Measurements from ENCODE around the gene PUS1. TPM values are rescaled to one million over a fixed set of nuclear protein-coding genes. Genes with fewer than 3 reads are reported as not detected.

Gene PUS1
- total RNA-seq, 1 donor from 2014 or later: 18.8 TPM

- Mint-ChIP-seq H3K27me3 (ENCODE audit: unreplicated experiment) (no peaks in the 10 kb centered on the region), H3K36me3 (ENCODE audit: unreplicated experiment) (peaks cover 5% of the 10 kb centered on the region), H3K4me1 (ENCODE audit: unreplicated experiment) (peaks cover 9% of the 10 kb centered on the region), H3K9me3 (ENCODE audit: unreplicated experiment) (no peaks in the 10 kb centered on the region), H3K4me3 (ENCODE audit: unreplicated experiment) (no peak overlapping the region), H3K27ac (ENCODE audit: unreplicated experiment) (no peak overlapping the region)
- TF ChIP-seq CTCF (IDR thresholded peaks at IDR 0.05): no peak
- DNase-seq (ENCODE audit: extremely low spot score, unreplicated experiment): no peak
Observed at GRCh38 chr12:131904346-131904745, 24.7 kb upstream of the PUS1 start.

GRCh38 chr12:131905081-131905629 is 23.9 kb upstream of the PUS1 start:
- H3K27ac Mint-ChIP-seq (ENCODE audit: unreplicated experiment): no peak overlapping the region
- no peak overlapping the region for H3K4me3 Mint-ChIP-seq (ENCODE audit: unreplicated experiment)
- no peak for TF ChIP-seq CTCF (IDR thresholded peaks at IDR 0.05)
- no peaks in the 10 kb centered on the region for H3K9me3 Mint-ChIP-seq (ENCODE audit: unreplicated experiment)
- no peaks in the 10 kb centered on the region for H3K27me3 Mint-ChIP-seq (ENCODE audit: unreplicated experiment)
- H3K36me3 Mint-ChIP-seq (ENCODE audit: unreplicated experiment): peaks cover 5% of the 10 kb centered on the region
- DNase-seq (ENCODE audit: extremely low spot score, unreplicated experiment): no peak
- H3K4me1 Mint-ChIP-seq (ENCODE audit: unreplicated experiment): peaks cover 9% of the 10 kb centered on the region

GRCh38 chr12:131905630-131906091 is 23.4 kb upstream of the PUS1 start:
- H3K4me3 Mint-ChIP-seq (ENCODE audit: unreplicated experiment): no peak overlapping the region
- no peak overlapping the region for H3K27ac Mint-ChIP-seq (ENCODE audit: unreplicated experiment)
- H3K9me3 Mint-ChIP-seq (ENCODE audit: unreplicated experiment): no peaks in the 10 kb centered on the region
- no peak for DNase-seq (ENCODE audit: extremely low spot score, unreplicated experiment)
- TF ChIP-seq CTCF (IDR thresholded peaks at IDR 0.05): no peak
- peaks cover 11% of the 10 kb centered on the region for H3K4me1 Mint-ChIP-seq (ENCODE audit: unreplicated experiment)
- H3K27me3 Mint-ChIP-seq (ENCODE audit: unreplicated experiment): no peaks in the 10 kb centered on the region
- peaks cover 5% of the 10 kb centered on the region for H3K36me3 Mint-ChIP-seq (ENCODE audit: unreplicated experiment)

DNA sequence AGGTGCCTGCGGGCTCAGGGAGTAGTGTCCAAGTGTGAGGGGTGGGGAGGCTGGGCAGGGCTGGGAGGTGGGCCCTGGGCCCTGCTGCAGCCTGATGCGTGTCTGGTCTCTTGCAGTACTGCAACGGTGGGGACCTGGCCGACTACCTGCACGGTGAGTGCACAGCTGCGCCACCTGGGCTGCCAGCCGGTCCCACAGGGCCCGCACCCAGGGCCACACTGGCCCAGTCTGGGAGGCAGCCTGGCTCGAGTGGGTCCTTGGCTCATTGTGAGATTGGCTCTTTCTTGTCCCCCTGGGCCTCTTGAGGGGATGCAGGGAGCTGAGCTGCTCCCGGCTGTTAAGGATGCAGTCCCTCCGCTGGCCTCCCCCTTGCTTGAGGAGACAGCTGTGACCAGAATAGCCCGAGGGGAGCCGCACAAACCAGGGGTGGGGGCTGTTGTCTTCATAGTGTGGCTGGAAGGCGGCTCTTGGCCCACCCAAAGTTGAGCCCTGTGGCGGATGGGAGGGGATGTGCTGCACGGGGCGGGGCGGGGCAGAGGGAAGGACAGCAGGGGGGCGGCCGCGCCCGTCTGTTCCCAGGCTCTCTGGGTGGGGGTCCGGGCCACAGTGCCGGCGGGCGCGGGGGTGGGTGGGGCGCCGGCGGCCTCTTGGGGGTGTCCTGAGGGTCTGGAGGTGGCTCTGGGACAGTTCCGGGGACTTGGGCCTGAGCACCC is 21.5 kb upstream of the PUS1 start:
- Mint-ChIP-seq H3K36me3 (ENCODE audit: unreplicated experiment) (peaks cover 5% of the 10 kb centered on the region), H3K27me3 (ENCODE audit: unreplicated experiment) (no peaks in the 10 kb centered on the region), H3K4me1 (ENCODE audit: unreplicated experiment) (peaks cover 15% of the 10 kb centered on the region), H3K4me3 (ENCODE audit: unreplicated experiment) (no peak overlapping the region), H3K9me3 (ENCODE audit: unreplicated experiment) (no peaks in the 10 kb centered on the region), H3K27ac (ENCODE audit: unreplicated experiment) (no peak overlapping the region)
- no peak for TF ChIP-seq CTCF (IDR thresholded peaks at IDR 0.05)
- no peak for DNase-seq (ENCODE audit: extremely low spot score, unreplicated experiment)
